HepG2 (cell line): Measurements from ENCODE around the gene MICALL2.

ENCODE experiments used
- ATF3 ChIP-seq: sonication (generic); formaldehyde crosslinking; IDR thresholded peaks from 2 replicates; pipeline ENCODE4 v1.4.0; 2020; ENCODE audit warnings: missing genetic modification reagents
- CTCF ChIP-seq: sonication (generic); formaldehyde crosslinking; IDR thresholded peaks from 2 replicates; pipeline ENCODE4 v1.5.0; 2020; ENCODE audit warnings: mild to moderate bottlenecking, missing genetic modification reagents, moderate library complexity
- EED ChIP-seq: sonication (generic); formaldehyde crosslinking; IDR thresholded peaks from 2 replicates; pipeline ENCODE4 v1.5.0; 2020; ENCODE audit warnings: mild to moderate bottlenecking, missing genetic modification reagents
- MIER2 ChIP-seq: IDR thresholded peaks from 2 replicates; pipeline ENCODE4 v1.6.1; 2016; ENCODE audit warnings: missing biosample characterization, missing genetic modification reagents
- MYC ChIP-seq: sonication (generic); formaldehyde crosslinking; IDR thresholded peaks from 2 replicates; pipeline ENCODE4 v1.9.0; 2021; ENCODE audit warnings: missing genetic modification reagents, borderline replicate concordance
- NFIB ChIP-seq: sonication (generic); formaldehyde crosslinking; IDR thresholded peaks from 2 replicates; pipeline ENCODE4 v1.9.0; 2021; ENCODE audit warnings: missing genetic modification reagents, mild to moderate bottlenecking, borderline replicate concordance
- PBX3 ChIP-seq: sonication (generic); formaldehyde crosslinking; IDR thresholded peaks from 2 replicates; pipeline ENCODE4 v1.8.1; 2023; ENCODE audit warnings: missing genetic modification reagents, inconsistent platforms, borderline replicate concordance
- RAD21 ChIP-seq: fragments of 450-650 bp; formaldehyde crosslinking; IDR thresholded peaks from 2 replicates; pipeline ENCODE4 v1.5.0; 2020; ENCODE audit warnings: mild to moderate bottlenecking
- SMC3 ChIP-seq: IDR thresholded peaks from 2 replicates; pipeline ENCODE4 v1.6.1; 2011; ENCODE audit warnings: low read length, improper control_type of control experiment
- SP2 ChIP-seq: sonication (generic); formaldehyde crosslinking; IDR thresholded peaks from 2 replicates; pipeline ENCODE4 v1.5.1; 2020; ENCODE audit warnings: mild to moderate bottlenecking, missing genetic modification reagents
- ZNF451 ChIP-seq: sonication (generic); formaldehyde crosslinking; IDR thresholded peaks from 2 replicates; pipeline ENCODE4 v1.5.0; 2020; ENCODE audit warnings: mild to moderate bottlenecking, missing genetic modification reagents
- ZUFSP ChIP-seq: sonication (generic); formaldehyde crosslinking; IDR thresholded peaks from 2 replicates; pipeline ENCODE4 v1.9.0; 2021; ENCODE audit warnings: missing genetic modification reagents, mild to moderate bottlenecking, borderline replicate concordance

- TF ChIP-seq EED (CRISPR knock-in tag) = no peak
- TF ChIP-seq SP2 (CRISPR knock-in tag) = no peak
- TF ChIP-seq MYC (CRISPR knock-in tag) = no peak
- no peak for TF ChIP-seq ATF3 (CRISPR knock-in tag)
- TF ChIP-seq PBX3 (CRISPR knock-in tag) = no peak
- no peak for TF ChIP-seq RAD21 (CRISPR knock-in tag)
- TF ChIP-seq NFIB (CRISPR knock-in tag) = no peak
- TF ChIP-seq ZUFSP = no peak
- TF ChIP-seq SMC3 = no peak
- TF ChIP-seq ZNF451 (CRISPR knock-in tag) = no peak
- no peak for TF ChIP-seq MIER2 (CRISPR knock-in tag)
- no peak for TF ChIP-seq CTCF
These were observed 38.1 kb upstream of the MICALL2 start for GRCh38 chr7:1497293-1497927.
